Lung (tissue), 16 donors: Measurements from ENCODE around the gene CHRNA5. TPM values are rescaled to one million over a fixed set of nuclear protein-coding genes. Genes with fewer than 3 reads are reported as not detected.
"Not testable (repeated sequence)": the region's sequence is repeated elsewhere in the genome, so short reads cannot be mapped to it uniquely, and the experiment has no call there.

Source experiments
- ATAC-seq: fragments of 200-7000 bp; cut with Tn5 transposase; one replicate; pipeline ENCODE4 v1.9.1; 2020; ENCODE audit warnings: moderate number of reproducible peaks; ENCODE audit not compliant: insufficient read depth, low FRiP score
- DNase-seq, 3 donors: peaks; one replicate each; pipeline ENCODE4 v3.0.0-alpha.2; 2013 to 2017
- H3K27ac ChIP-seq, 2 donors: one replicate each; pipeline ENCODE4 v1.5.1; 2013; ENCODE audit warnings: mild to moderate bottlenecking in 2 of 2, moderate library complexity in 2 of 2, control low read depth in 1 of 2, inconsistent platforms in 1 of 2, low read depth in 1 of 2, low read length in 1 of 2
- H3K27me3 ChIP-seq, 3 donors: one replicate each; pipeline ENCODE4 v1.5.1; 2013; ENCODE audit warnings: low read length in 2 of 3; ENCODE audit not compliant: control insufficient read depth in 3 of 3, insufficient read depth in 3 of 3
- H3K36me3 ChIP-seq, 4 donors: one replicate each; pipeline ENCODE4 v1.5.1; 2013; ENCODE audit warnings: low read length in 4 of 4, mild to moderate bottlenecking in 1 of 4, moderate library complexity in 1 of 4; ENCODE audit not compliant: control insufficient read depth in 4 of 4, insufficient read depth in 4 of 4
- H3K4me1 ChIP-seq, 5 donors: one replicate each; pipeline ENCODE4 v1.5.1; 2013; ENCODE audit warnings: low read length in 5 of 5, mild to moderate bottlenecking in 2 of 5, moderate library complexity in 1 of 5; ENCODE audit not compliant: control insufficient read depth in 5 of 5, insufficient read depth in 5 of 5
- H3K4me3 ChIP-seq: one replicate; pipeline ENCODE4 v1.5.1; 2013; ENCODE audit warnings: mild to moderate bottlenecking, control low read depth, moderate library complexity
- H3K9ac ChIP-seq, 2 donors: one replicate each; pipeline ENCODE4 v1.5.1; 2013; ENCODE audit warnings: low read length in 2 of 2, control low read depth in 1 of 2; ENCODE audit not compliant: insufficient read depth in 1 of 2
- H3K9me3 ChIP-seq, 4 donors: one replicate each; pipeline ENCODE4 v1.5.1; 2013; ENCODE audit warnings: low read length in 3 of 4, mild to moderate bottlenecking in 1 of 4, moderate library complexity in 1 of 4; ENCODE audit not compliant: control insufficient read depth in 4 of 4, insufficient read depth in 3 of 4
- CTCF ChIP-seq: IDR thresholded peaks from 2 replicates; pipeline ENCODE4 v1.5.1; 2012; ENCODE audit warnings: mild to moderate bottlenecking; ENCODE audit errors: control extremely low read depth, extremely low read depth
- WGBS, 2 donors: extraction: QIAGEN DNeasy Blood & Tissue Kit; methylation state at CpG; one replicate each; pipeline ENCODE4 v1.1.7; 2013; 5-methylcytosine and 5-hydroxymethylcytosine counted together
- long read RNA-seq, 5 donors: transcript quantifications; one replicate each; lab custom pipeline, GENCODE V29; 2026
- polyA plus RNA-seq, 2 donors: library from polyadenylated mRNA; stranded (reverse); fragments of 200-250 nt; gene quantifications; one replicate each; pipeline ENCODE4 v1.2.1, GENCODE V29; 2013
- total RNA-seq, 2 donors: library from RNA; depleted of rRNA in 1 of 2; stranded (reverse); fragments of >200 nt in 1 of 2; gene quantifications; one replicate each; pipeline ENCODE4 v1.2.1, GENCODE V29; 2014 to 2021
- donor health status: control.
- donor health status: control.
- donor health status: Bipolar disorder and iron deficiency.
- donor health status: healthy.
- donor health status: DM: yes; HTN: yes; CAD: no.

The CHRNA5 gene
- total RNA-seq (1 to 10 TPM in 1 of 2 donors, under 1 TPM in 1; 0.23 to 1.3 TPM), polyA plus RNA-seq (1 to 10 TPM in 1 of 2 donors, under 1 TPM in 1; 0.73 to 1.1 TPM)
- long read RNA-seq, donor 1, partial matches to known transcripts = 0 of 1 reads
- long read RNA-seq, donor 1, other reads (novel, unspliced or antisense) = 0 of 1 reads
- long read RNA-seq, donor 2 = 0 reads
- long read RNA-seq, donor 3 = 0 reads
- long read RNA-seq, donor 4 = 0 reads
- long read RNA-seq, donor 5, partial matches to known transcripts = 0 of 3 reads
- long read RNA-seq, donor 5, other reads (novel, unspliced or antisense) = 0 of 3 reads

DNA sequence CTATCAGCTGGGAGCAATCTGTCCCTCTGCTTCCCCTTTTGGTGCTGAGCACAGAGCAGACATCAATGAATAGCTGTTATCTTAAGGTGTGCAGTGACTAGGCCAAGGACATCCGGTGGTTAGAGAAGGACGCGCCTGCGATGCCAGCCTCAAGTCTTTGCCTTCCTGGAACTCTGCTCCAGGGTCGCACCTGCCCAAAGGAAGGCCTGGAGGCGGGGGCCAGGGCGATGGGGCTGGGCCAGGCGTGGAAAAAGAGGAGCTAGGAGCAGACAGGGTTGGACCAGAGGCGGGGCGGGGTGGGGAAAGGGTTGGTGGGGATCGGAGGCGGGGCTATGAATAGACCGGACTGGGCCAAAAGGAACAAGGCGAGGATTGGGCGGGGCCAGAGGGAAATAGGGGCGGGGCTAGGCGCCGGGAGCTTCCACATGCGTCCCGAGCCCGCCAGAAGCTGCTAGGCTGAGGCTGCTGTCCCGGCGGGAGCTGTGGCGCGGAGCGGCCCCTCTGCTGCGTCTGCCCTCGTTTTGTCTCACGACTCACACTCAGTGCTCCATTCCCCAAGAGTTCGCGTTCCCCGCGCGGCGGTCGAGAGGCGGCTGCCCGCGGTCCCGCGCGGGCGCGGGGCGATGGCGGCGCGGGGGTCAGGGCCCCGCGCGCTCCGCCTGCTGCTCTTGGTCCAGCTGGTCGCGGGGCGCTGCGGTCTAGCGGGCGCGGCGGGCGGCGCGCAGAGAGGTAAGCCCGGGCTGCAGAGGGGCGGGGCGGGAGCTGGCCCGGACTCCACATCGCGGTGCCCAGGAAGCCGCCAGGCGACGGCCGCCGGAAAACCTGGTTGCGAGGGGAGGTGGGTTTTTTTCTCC, at the start of gene CHRNA5:
CHRNA5 (plus strand) TSS at position 424 of the 854 bp plus-strand sequence; CDS start at position 624, 200 bp downstream.
- peak; percentile 84 to 89 (median 86) for DNase-seq
- Histone ChIP-seq H3K27ac (no peak within 1 kb of the TSS), H3K9ac (peak within 1 kb of the TSS in 1 of 2 donors; percentile 38), H3K9me3 (peaks cover 0 to 2% (median 0%) of the 10 kb centered on the region in 4 donors), H3K4me1 (peaks cover 0 to 14% (median 9%) of the 10 kb centered on the region in 5 donors), H3K4me3 (peak within 1 kb of the TSS; percentile 51), H3K36me3 (no peaks in the 10 kb centered on the region), H3K27me3 (peaks cover 0 to 34% (median 32%) of the 10 kb centered on the region in 3 donors)
- peak; percentile 97 for ATAC-seq
- 0% methylated on average over 66 to 74 of the region's 75 CpGs for WGBS, 2 donors
- no peak for TF ChIP-seq CTCF

DNA sequence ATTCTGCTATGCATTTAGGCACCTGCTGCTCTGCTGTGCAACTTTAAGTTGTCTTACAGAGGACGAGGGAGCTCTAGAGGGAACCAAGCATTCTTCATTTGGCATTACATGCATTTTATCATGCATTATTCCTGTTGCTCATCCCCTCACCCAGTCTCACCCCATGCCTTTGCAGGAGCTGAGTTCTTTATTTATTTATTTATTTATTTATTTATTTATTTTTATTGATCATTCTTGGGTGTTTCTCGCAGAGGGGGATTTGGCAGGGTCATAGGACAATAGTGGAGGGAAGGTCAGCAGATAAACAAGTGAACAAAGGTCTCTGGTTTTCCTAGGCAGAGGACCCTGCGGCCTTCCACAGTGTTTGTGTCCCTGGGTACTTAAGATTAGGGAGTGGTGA, 45.3 kb upstream of the CHRNA5 start:
- not testable (repeated sequence) for H3K36me3 ChIP-seq, H3K4me3 ChIP-seq, H3K9me3 ChIP-seq, H3K27me3 ChIP-seq, H3K9ac ChIP-seq, H3K27ac ChIP-seq, H3K4me1 ChIP-seq, ATAC-seq, DNase-seq
- 90 to 98% methylated on average over 2 of the region's 3 CpGs for WGBS, 2 donors

- Histone ChIP-seq H3K27me3 (no peaks in the 10 kb centered on the region), H3K4me3 (no peak overlapping the region), H3K9ac (no peak overlapping the region), H3K36me3 (no peaks in the 10 kb centered on the region), H3K27ac (no peak overlapping the region), H3K9me3 (no peaks in the 10 kb centered on the region), H3K4me1 (no peaks in the 10 kb centered on the region)
- ATAC-seq (no peak), DNase-seq (no peak)
- WGBS, 2 donors = 93 to 94% methylated on average over 5 of the region's 5 CpGs
- no peak for TF ChIP-seq CTCF
Measured at GRCh38 chr15:78524230-78524629, 41.1 kb upstream of the CHRNA5 start.

- Histone ChIP-seq H3K36me3 (no peaks in the 10 kb centered on the region), H3K4me3 (no peak overlapping the region), H3K9ac (no peak overlapping the region), H3K9me3 (no peaks in the 10 kb centered on the region), H3K27me3 (no peaks in the 10 kb centered on the region), H3K27ac (no peak overlapping the region), H3K4me1 (no peaks in the 10 kb centered on the region)
- DNase-seq (no peak), ATAC-seq (no peak)
- no peak for TF ChIP-seq CTCF
- 77 to 87% methylated on average over 5 of the region's 5 CpGs for WGBS, 2 donors
Measured at GRCh38 chr15:78527325-78527724, 38.0 kb upstream of the CHRNA5 start.
